HK-2 (cell line): Measurements from ENCODE around the gene RGS7BP.

Source experiments
- DNase-seq: peaks from one replicate; pipeline ENCODE4 v3.0.0-alpha.2; 2018; ENCODE audit not compliant: unreplicated experiment

Gene RGS7BP

GRCh38 chr5:64632251-64632650 lies 126.4 kb downstream of the RGS7BP start:
- no peak for DNase-seq

GRCh38 chr5:64634997-64635686 lies 129.3 kb downstream of the RGS7BP start:
- DNase-seq, result no peak

- DNase-seq, result no peak
These were observed 131.3 kb downstream of the RGS7BP start for GRCh38 chr5:64637144-64637543.

- no peak for DNase-seq
These were observed 132.1 kb downstream of the RGS7BP start for GRCh38 chr5:64637837-64638443.

- no peak for DNase-seq
These were observed 139.0 kb downstream of the RGS7BP start for GRCh38 chr5:64644831-64645230.

GRCh38 chr5:64646169-64646568 lies 140.4 kb downstream of the RGS7BP start:
- no peak for DNase-seq

- no peak for DNase-seq
These were observed 143.7 kb downstream of the RGS7BP start for GRCh38 chr5:64649512-64649911.

- DNase-seq, result no peak
These were observed 148.1 kb downstream of the RGS7BP start for GRCh38 chr5:64653766-64654560.

GRCh38 chr5:64654561-64654938 lies 148.7 kb downstream of the RGS7BP start:
- DNase-seq, result no peak

GRCh38 chr5:64655596-64655995 lies 149.8 kb downstream of the RGS7BP start:
- DNase-seq, result no peak

GRCh38 chr5:64659289-64659688 lies 153.5 kb downstream of the RGS7BP start:
- DNase-seq, result no peak
